HEK293 (cell line): ENCODE results near the gene C14orf119.

Source experiments
- HOXD13 ChIP-seq: sonication (generic); formaldehyde crosslinking; IDR thresholded peaks from 2 replicates; pipeline ENCODE4 v1.8.0; 2022; ENCODE audit warnings: missing genetic modification reagents, borderline replicate concordance
- RBAK ChIP-seq: fragments of 450-650 bp; formaldehyde crosslinking; IDR thresholded peaks from 2 replicates; pipeline ENCODE4 v1.5.1; 2016; ENCODE audit warnings: missing biosample characterization, missing genetic modification characterization
- YY1 ChIP-seq: fragments of 450-650 bp; formaldehyde crosslinking; IDR thresholded peaks from 2 replicates; pipeline ENCODE4 v1.5.1; 2018; ENCODE audit warnings: missing biosample characterization, missing genetic modification characterization
- ZBTB21 ChIP-seq: fragments of 450-650 bp; formaldehyde crosslinking; IDR thresholded peaks from 2 replicates; pipeline ENCODE4 v1.5.1; 2017; ENCODE audit warnings: missing biosample characterization, missing genetic modification characterization
- ZFP3 ChIP-seq: fragments of 450-650 bp; formaldehyde crosslinking; IDR thresholded peaks from 2 replicates; pipeline ENCODE4 v1.5.1; 2016; ENCODE audit warnings: low read depth, missing biosample characterization, missing genetic modification characterization
- ZNF121 ChIP-seq: fragments of 450-650 bp; formaldehyde crosslinking; IDR thresholded peaks from 2 replicates; pipeline ENCODE4 v1.5.1; 2016; ENCODE audit warnings: missing biosample characterization, missing genetic modification characterization
- ZNF311 ChIP-seq: fragments of 450-650 bp; formaldehyde crosslinking; IDR thresholded peaks from 2 replicates; pipeline ENCODE4 v1.5.1; 2017; ENCODE audit warnings: missing biosample characterization, missing genetic modification characterization, borderline replicate concordance
- ZNF324 ChIP-seq: fragments of 450-650 bp; formaldehyde crosslinking; IDR thresholded peaks from 2 replicates; pipeline ENCODE4 v1.5.1; 2016; ENCODE audit warnings: missing biosample characterization, missing genetic modification characterization
- ZNF341 ChIP-seq: fragments of 450-650 bp; formaldehyde crosslinking; IDR thresholded peaks from 2 replicates; pipeline ENCODE4; 2016; ENCODE audit warnings: low read depth, missing biosample characterization, missing genetic modification characterization
- ZNF555 ChIP-seq: fragments of 450-650 bp; formaldehyde crosslinking; conservative IDR thresholded peaks from 2 replicates; pipeline ENCODE4 v1.5.1; 2017; ENCODE audit warnings: missing biosample characterization, mild to moderate bottlenecking, missing genetic modification characterization, inconsistent platforms
- TF ChIP-seq, protein P1 (sequence below): fragments of 450-650 bp; formaldehyde crosslinking; IDR thresholded peaks from 2 replicates; pipeline ENCODE4 v1.5.1; 2016; ENCODE audit warnings: missing biosample characterization, missing genetic modification characterization
- TF ChIP-seq, protein P2 (sequence below): fragments of 450-650 bp; formaldehyde crosslinking; conservative IDR thresholded peaks from 2 replicates; pipeline ENCODE4 v1.5.1; 2016; ENCODE audit warnings: low read depth, missing biosample characterization, missing genetic modification characterization
- TF ChIP-seq, protein P3 (sequence below): IDR thresholded peaks from 2 replicates; pipeline ENCODE4 v1.6.1; 2011; ENCODE audit warnings: mild to moderate bottlenecking, low read depth, low read length, borderline replicate concordance
- TF ChIP-seq, protein P4 (sequence below): fragments of 450-650 bp; formaldehyde crosslinking; IDR thresholded peaks from 2 replicates; pipeline ENCODE4 v1.5.1; 2016; ENCODE audit warnings: missing biosample characterization, missing genetic modification characterization

DNA sequence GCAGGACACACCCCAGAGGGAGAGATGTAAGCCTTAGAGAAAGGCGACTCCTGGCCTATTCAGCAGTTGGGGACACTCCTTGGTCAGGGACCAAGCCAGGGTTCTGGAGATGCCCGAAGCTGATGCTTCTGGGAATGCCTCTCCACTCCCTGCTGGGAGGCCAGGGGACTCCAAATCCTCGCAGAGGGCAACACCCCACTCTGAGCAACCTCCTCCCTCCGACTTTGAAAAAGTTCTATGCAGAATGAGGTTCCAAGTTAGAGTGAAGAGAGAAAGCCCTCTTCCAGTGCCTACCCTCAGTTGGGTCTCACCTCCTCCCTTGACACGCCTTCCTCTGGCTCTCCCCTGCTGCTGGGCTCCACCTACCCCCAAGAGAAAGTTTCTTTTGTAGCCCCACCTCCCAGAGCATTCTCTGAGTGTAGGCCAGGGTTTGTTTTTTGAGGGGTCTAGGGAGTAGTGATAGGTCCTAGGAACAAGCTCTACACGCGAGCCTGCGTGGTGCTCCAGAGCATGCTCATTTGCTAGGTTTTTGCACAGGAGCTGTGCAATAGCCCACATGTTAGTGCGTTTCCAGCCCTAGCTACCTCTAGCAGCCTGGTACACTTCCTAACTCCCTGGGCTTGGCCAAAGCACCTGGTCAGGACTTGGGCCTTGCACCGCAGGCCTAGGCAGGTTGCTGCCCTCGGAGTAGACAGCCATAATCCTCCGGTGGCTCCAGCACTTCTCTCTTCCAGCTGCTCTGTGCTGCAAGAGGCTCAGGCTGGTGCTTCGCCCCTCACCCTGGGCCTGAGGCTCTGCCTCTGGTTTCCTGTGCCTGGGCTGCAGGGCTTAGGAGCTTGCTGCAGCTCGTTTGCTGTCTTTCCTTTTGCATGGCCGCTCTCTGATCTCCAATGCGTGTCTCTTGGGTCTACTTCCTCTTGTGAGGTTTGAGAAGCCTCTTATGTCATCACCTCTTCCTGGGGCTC, 24.3 kb downstream of the C14orf119 start:
- TF ChIP-seq YY1 (tag by site-specific recombination) (no peak), HOXD13 (CRISPR knock-in tag) (no peak), ZNF324 (tag by site-specific recombination) (no peak), ZNF311 (no peak), ZBTB21 (tag by site-specific recombination) (no peak), ZFP3 (tag by site-specific recombination) (no peak), ZNF341 (tag by site-specific recombination) (no peak), ZNF121 (tag by site-specific recombination) (no peak), RBAK (tag by site-specific recombination) (no peak), ZNF555 (tag by site-specific recombination) (no peak)
- TF ChIP-seq, protein P1, sequence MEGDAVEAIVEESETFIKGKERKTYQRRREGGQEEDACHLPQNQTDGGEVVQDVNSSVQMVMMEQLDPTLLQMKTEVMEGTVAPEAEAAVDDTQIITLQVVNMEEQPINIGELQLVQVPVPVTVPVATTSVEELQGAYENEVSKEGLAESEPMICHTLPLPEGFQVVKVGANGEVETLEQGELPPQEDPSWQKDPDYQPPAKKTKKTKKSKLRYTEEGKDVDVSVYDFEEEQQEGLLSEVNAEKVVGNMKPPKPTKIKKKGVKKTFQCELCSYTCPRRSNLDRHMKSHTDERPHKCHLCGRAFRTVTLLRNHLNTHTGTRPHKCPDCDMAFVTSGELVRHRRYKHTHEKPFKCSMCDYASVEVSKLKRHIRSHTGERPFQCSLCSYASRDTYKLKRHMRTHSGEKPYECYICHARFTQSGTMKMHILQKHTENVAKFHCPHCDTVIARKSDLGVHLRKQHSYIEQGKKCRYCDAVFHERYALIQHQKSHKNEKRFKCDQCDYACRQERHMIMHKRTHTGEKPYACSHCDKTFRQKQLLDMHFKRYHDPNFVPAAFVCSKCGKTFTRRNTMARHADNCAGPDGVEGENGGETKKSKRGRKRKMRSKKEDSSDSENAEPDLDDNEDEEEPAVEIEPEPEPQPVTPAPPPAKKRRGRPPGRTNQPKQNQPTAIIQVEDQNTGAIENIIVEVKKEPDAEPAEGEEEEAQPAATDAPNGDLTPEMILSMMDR (tag by site-specific recombination), result no peak
- TF ChIP-seq, protein P2, sequence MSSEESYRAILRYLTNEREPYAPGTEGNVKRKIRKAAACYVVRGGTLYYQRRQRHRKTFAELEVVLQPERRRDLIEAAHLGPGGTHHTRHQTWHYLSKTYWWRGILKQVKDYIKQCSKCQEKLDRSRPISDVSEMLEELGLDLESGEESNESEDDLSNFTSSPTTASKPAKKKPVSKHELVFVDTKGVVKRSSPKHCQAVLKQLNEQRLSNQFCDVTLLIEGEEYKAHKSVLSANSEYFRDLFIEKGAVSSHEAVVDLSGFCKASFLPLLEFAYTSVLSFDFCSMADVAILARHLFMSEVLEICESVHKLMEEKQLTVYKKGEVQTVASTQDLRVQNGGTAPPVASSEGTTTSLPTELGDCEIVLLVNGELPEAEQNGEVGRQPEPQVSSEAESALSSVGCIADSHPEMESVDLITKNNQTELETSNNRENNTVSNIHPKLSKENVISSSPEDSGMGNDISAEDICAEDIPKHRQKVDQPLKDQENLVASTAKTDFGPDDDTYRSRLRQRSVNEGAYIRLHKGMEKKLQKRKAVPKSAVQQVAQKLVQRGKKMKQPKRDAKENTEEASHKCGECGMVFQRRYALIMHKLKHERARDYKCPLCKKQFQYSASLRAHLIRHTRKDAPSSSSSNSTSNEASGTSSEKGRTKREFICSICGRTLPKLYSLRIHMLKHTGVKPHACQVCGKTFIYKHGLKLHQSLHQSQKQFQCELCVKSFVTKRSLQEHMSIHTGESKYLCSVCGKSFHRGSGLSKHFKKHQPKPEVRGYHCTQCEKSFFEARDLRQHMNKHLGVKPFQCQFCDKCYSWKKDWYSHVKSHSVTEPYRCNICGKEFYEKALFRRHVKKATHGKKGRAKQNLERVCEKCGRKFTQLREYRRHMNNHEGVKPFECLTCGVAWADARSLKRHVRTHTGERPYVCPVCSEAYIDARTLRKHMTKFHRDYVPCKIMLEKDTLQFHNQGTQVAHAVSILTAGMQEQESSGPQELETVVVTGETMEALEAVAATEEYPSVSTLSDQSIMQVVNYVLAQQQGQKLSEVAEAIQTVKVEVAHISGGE, result no peak
- TF ChIP-seq, protein P3, sequence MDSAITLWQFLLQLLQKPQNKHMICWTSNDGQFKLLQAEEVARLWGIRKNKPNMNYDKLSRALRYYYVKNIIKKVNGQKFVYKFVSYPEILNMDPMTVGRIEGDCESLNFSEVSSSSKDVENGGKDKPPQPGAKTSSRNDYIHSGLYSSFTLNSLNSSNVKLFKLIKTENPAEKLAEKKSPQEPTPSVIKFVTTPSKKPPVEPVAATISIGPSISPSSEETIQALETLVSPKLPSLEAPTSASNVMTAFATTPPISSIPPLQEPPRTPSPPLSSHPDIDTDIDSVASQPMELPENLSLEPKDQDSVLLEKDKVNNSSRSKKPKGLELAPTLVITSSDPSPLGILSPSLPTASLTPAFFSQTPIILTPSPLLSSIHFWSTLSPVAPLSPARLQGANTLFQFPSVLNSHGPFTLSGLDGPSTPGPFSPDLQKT, result no peak
- TF ChIP-seq, protein P4, sequence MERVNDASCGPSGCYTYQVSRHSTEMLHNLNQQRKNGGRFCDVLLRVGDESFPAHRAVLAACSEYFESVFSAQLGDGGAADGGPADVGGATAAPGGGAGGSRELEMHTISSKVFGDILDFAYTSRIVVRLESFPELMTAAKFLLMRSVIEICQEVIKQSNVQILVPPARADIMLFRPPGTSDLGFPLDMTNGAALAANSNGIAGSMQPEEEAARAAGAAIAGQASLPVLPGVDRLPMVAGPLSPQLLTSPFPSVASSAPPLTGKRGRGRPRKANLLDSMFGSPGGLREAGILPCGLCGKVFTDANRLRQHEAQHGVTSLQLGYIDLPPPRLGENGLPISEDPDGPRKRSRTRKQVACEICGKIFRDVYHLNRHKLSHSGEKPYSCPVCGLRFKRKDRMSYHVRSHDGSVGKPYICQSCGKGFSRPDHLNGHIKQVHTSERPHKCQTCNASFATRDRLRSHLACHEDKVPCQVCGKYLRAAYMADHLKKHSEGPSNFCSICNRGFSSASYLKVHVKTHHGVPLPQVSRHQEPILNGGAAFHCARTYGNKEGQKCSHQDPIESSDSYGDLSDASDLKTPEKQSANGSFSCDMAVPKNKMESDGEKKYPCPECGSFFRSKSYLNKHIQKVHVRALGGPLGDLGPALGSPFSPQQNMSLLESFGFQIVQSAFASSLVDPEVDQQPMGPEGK (tag by site-specific recombination), result no peak
